SU-DHL-6 (cell line): ENCODE measurements around the gene CDC42EP4.

Experiments
- EZH2phosphoT487 ChIP-seq: fragments of 200-600 bp; sonication (generic), shearing (Covaris generic); conservative IDR thresholded peaks from 2 replicates; pipeline ENCODE4 v1.6.1; 2018; ENCODE audit warnings: mild to moderate bottlenecking, antibody characterized with exemption, low read length, moderate library complexity, mixed read lengths
- TF ChIP-seq, protein P1 (sequence below): fragments of 200-600 bp; sonication (generic); IDR thresholded peaks from one replicate; pipeline ENCODE4 v1.5.1; 2017; ENCODE audit warnings: antibody characterized with exemption, mild to moderate bottlenecking, low read length, moderate library complexity; ENCODE audit not compliant: insufficient read depth, poor library complexity, severe bottlenecking

DNA sequence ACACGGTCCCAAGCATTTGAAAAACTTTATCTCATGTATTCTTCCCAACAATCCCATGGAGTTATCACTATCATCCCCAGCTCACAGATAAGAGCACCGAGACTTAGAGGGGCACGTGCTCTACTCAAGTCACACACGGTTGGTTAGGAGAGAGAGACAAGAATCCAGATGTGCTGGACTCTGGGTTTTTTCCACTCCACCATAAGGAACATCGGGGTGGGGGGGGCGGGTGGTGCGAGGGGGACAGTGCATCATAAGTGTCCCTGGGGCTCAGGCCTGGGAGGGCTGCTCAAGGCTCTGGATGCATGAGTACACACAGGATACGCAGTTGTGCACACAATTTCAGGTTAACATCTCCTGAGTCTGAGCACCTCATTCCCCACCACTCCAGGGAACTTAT is 7.4 kb downstream of the CDC42EP4 start:
- TF ChIP-seq, protein P1, sequence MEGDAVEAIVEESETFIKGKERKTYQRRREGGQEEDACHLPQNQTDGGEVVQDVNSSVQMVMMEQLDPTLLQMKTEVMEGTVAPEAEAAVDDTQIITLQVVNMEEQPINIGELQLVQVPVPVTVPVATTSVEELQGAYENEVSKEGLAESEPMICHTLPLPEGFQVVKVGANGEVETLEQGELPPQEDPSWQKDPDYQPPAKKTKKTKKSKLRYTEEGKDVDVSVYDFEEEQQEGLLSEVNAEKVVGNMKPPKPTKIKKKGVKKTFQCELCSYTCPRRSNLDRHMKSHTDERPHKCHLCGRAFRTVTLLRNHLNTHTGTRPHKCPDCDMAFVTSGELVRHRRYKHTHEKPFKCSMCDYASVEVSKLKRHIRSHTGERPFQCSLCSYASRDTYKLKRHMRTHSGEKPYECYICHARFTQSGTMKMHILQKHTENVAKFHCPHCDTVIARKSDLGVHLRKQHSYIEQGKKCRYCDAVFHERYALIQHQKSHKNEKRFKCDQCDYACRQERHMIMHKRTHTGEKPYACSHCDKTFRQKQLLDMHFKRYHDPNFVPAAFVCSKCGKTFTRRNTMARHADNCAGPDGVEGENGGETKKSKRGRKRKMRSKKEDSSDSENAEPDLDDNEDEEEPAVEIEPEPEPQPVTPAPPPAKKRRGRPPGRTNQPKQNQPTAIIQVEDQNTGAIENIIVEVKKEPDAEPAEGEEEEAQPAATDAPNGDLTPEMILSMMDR: no peak
- no peak for TF ChIP-seq EZH2phosphoT487
